HG03354 (cell line): ENCODE results near the gene HNRNPL.
A peak's percentile ranks its signal among the peaks of the same experiment; 100 is the strongest.
"Not testable (repeated sequence)": the region's sequence is repeated elsewhere in the genome, so short reads cannot be mapped to it uniquely, and the experiment has no call there.

Source experiments
- ATAC-seq: cut with Tn5 transposase; IDR thresholded peaks from one replicate; pipeline ENCODE4 v1.9.1; 2021; ENCODE audit warnings: mild to moderate bottlenecking; ENCODE audit not compliant: unreplicated experiment, poor library complexity, severe bottlenecking

The HNRNPL gene

DNA sequence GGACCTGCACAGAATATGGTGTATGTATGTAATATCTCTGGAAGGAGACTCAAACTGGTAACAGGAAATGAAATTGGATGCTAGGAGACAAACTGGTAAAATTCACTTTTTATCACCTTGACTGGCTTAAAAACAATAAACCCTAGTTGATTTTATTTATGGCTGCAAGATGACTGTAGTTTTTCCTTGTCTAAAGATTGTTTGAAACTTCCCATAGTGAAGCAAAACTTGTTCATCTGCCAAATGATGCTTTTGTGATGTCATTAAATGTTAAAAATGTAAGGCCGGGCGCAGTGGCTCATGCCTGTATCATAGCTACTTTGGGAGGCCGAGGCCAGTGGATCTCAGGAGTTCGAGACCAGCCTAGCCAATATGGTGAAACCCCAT is 15.7 kb downstream of the HNRNPL start:
- ATAC-seq = no peak

GRCh38 chr19:38833092-38833425 is 16.7 kb downstream of the HNRNPL start:
- no peak for ATAC-seq

DNA sequence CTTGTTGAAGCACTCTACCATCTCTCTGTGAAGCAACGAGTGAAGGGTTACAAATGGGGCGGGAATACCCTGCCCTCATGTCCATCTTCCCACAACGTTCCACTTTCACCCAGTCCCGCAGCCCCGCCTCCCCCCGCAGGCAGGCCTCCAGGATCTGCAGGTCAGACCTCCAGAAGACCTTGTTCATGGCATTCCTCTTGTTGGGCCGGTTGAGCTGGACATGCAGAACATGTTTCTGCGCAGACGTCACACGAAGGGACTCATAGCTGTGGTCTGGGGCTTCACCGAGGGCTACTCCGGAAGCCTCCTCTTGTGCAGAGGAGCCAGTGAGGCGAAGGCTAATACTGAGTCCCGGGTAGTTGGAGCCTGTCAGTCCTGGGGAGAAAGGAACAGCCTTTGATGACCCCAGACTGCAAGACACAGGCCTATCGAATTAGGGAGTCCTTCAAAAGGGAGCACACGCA is 18.6 kb downstream of the HNRNPL start:
- peak; percentile 62 for ATAC-seq

DNA sequence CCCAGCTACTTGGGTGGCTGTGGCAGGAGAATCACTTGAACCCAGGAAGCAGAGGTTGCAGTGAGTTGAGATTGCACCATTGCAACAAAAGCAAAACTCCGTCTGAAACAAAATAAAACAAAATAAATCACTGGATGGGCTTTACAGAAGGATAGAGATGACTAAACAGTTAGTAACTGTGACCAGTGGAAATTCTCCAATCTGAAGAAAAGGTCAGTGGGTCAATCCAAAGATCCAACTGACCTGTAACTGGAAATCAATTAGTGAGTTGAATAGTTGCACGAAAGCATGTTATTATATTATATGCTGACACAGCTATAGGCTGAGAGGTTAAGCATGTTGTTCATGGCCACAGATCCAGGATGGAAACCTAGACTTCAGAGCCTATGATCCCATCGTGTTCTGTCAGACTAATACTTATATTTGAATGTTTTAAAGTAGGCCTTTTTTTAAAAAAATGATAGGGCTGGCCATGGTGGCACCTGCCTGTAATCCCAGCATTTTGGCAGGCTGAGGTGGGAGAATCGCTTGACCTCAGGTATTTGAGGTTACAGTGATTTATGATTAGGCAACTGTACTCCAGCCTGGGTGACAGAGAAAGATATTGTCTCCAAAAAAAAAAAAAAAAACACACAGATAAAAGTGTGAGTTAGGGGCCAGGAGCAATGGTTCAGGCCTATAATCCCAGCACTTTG is 19.6 kb downstream of the HNRNPL start:
- ATAC-seq = no peak

- not testable (repeated sequence) for ATAC-seq
Measured at GRCh38 chr19:38829203-38829602, 20.6 kb downstream of the HNRNPL start.

GRCh38 chr19:38826856-38827551 is 22.8 kb downstream of the HNRNPL start:
- no peak for ATAC-seq

DNA sequence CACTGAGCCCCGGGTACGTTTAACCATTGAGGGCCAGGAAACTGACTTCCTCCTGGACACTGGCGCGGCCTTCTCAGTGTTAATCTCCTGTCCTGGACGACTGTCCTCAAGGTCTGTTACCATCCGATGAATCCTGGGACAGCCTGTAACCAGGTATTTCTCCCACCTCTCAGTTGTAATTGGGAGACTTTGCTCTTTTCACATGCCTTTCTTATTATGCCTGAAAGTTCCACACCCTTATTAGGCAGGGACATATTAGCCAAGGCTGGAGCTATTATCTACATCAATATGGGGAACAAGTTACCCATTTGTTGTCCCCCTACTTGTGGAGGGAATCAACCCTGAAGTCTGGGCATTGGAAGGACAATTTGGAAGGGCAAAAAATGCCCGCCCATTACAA is 23.9 kb downstream of the HNRNPL start:
- ATAC-seq = not testable (repeated sequence)

DNA sequence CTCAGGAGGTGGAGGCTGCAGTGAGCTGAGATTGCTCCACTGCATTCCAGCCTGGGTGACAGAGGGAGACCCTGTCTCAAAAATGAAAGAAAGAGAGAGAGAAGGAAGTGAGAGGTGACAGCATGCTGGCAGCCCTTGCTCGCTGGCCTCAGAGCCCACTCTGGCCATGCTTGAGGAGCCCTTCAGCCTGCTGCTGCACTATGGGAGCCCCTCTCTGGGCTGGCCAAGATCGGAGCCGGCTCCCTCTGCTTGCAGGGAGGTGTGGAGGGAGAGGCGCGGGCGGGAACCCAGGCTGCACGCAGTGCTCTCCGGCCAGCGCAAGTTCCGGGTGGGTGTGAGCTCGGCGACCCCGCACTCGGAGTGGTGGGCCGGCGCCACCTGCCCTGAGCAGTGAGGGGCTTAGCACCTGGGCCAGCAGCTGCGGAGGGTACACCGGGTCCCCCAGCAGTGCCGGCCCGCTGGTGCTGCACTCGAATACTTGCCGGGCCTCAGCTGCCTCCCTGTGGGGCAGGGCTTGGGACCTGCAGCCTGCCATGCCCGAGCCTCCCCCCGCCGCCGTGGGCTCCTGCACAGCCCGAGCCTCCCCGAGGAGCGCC is 28.5 kb downstream of the HNRNPL start:
- not testable (repeated sequence) for ATAC-seq

- ATAC-seq = no peak
Measured at GRCh38 chr19:38819231-38819920, 30.4 kb downstream of the HNRNPL start.

- no peak for ATAC-seq
Measured at GRCh38 chr19:38817081-38817480, 32.7 kb downstream of the HNRNPL start.

DNA sequence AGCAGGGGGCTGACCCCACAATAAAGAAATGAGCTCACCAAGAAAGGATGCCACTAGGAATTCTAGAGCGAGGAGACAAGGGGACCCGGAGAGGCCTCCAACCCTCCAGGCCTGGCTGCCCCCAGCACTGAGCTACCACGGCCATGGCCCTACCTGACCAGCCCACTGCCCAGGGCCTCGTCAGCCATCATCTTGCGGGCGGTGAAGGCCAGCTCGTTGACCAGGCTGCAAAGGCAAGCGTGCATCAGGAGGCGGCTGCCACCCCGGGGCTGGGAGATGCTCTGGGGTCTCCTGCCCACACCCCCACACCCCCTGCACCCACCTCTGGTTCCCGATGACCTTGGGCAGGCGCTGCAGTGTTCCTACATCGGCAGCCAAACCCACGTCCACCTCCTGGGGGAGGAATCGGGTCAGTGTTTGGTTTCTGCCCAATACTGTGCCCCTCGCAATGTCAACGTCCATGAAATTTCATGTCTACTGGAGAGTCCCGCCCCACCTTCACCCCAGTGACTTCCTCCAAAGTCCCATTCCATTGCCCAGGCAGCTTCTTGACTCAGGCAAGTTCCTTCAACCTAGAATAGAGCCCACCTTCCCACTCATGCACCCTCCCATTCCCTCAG is 33.5 kb downstream of the HNRNPL start:
- no peak for ATAC-seq

- no peak for ATAC-seq
Measured at GRCh38 chr19:38815059-38816001, 34.5 kb downstream of the HNRNPL start.

- not testable (repeated sequence) for ATAC-seq
Measured at GRCh38 chr19:38813932-38814331, 35.9 kb downstream of the HNRNPL start.

GRCh38 chr19:38813323-38813722 is 36.5 kb downstream of the HNRNPL start:
- no peak for ATAC-seq

DNA sequence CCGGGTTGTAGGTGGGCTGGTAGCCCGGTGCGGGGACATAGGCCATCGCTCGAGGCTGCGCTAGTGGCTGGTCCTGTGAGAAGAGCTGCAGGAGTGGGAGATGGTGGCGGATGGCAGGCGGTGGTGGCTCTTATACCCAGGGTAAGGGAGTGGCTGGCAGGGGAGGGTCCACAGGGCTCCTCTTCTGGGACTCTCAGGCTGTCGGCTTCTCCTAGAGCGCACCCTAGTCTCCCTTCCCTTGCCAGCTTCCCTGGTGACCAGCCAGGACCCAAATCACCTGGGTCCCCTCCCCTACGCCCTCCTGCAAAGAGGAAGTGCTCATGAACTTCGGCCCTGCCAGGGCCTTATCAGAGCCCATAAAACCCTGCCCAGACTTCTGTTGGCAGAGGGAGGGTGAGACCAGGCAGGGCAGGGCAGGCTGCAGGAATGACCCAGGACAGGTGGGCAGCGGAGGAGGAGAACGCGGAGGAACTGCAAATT is 36.9 kb downstream of the HNRNPL start, which contains the start of gene LGALS4:
LGALS4 (minus strand) TSS at position 105 of the 480 bp plus-strand sequence; CDS start at position 46, 59 bp downstream.
- no peak for ATAC-seq

DNA sequence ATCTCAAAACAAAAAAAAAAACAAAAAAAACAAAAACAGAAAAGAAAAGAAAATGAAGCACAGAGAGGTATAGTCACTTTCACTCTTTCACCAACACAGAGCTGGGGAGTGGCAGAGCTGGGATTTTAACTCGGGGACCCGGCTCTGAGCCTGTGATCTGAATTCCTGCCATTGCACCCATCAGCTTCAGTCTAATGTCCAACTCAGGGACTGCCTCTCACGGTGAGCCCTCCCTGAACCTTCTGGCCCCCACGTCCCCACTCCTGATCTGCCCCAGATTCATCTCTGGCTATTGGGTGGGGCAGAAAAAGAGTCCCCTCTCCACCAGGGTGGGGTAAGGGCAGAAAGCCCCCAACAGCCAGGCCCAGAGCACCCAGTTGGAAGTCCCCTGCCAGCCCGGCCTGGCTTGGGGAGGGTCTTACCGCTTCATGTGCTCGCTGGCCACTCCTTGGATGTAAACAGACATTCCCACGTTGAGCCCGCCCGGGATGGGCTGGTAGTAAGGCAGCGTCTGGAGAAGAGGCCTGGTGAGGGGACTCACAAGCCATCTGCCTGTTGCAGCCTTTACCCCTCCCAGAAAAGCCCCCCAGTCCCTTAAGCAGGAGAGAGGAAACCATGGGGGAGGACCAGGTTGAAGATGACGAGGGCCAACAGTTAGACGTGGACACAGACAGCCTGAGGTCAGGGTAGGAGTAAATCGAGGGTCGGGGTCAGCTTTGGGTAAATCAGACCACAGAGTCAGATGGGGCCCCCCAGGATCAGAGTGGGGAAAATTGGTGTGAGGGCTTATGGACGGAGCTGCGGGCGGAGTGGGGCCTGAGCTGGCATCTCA is 37.6 kb downstream of the HNRNPL start:
- no peak for ATAC-seq

DNA sequence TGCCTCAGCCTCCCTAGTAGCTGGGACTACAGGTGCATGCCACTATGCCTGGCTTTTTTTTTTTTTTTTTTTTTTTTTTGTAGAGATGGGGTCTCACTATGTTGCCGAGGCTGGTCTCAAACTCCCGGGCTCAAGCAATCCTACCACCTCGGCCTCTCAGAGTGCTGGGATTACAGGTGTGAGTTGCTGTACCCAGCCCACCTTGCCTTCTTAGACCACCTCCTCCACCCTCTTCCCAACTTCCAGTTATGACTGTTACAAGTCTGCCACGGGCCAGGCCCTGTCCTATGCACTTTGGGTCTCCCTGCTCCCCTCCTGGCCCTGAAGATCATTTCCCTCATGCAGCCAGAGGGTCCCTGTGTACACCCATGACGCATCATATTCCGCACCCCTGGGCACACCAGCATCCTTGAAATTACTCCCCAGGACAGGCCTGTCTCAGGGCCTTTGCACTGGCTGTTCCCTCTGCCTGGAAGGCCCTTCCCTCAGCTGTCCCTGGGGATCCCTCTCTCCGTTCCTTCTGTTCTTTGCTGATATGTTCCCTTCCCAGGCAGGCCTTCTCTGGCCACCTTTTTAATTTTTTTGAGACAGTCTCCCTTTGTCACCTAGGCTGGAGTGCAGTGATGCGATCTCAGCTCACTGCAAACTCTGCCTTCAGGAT is 40.1 kb downstream of the HNRNPL start:
- no peak for ATAC-seq
